ENCODE results near the gene RECQL5.
"Not testable (repeated sequence)": the region's sequence is repeated elsewhere in the genome, so short reads cannot be mapped to it uniquely, and the experiment has no call there.

Gene RECQL5

GRCh38 chr17:75646638-75646992 lies 20.3 kb downstream of the RECQL5 start:
- DNase-seq: no peak

- DNase-seq: peak; percentile 22 to 62
Measured at GRCh38 chr17:75645889-75646637, 20.9 kb downstream of the RECQL5 start.

GRCh38 chr17:75645501-75645888 lies 21.5 kb downstream of the RECQL5 start:
- peak; percentile 65 to 85 for DNase-seq

- DNase-seq: no peak
Measured at GRCh38 chr17:75643643-75644017, 23.3 kb downstream of the RECQL5 start.

- no peak for DNase-seq
Measured at GRCh38 chr17:75642784-75643642, 23.9 kb downstream of the RECQL5 start.

GRCh38 chr17:75642182-75642783 lies 24.7 kb downstream of the RECQL5 start:
- no peak for DNase-seq

GRCh38 chr17:75641343-75641742 lies 25.6 kb downstream of the RECQL5 start:
- no peak for DNase-seq

- no peak for DNase-seq
Measured at GRCh38 chr17:75640556-75641119, 26.3 kb downstream of the RECQL5 start.

GRCh38 chr17:75639771-75640555 lies 27.0 kb downstream of the RECQL5 start:
- DNase-seq: no peak

GRCh38 chr17:75639327-75639726 lies 27.6 kb downstream of the RECQL5 start:
- DNase-seq: no peak

GRCh38 chr17:75638893-75639292 lies 28.1 kb downstream of the RECQL5 start:
- no peak for DNase-seq

GRCh38 chr17:75638039-75638438 lies 28.9 kb downstream of the RECQL5 start:
- not testable (repeated sequence) for DNase-seq

- DNase-seq: no peak
Measured at GRCh38 chr17:75637551-75637950, 29.4 kb downstream of the RECQL5 start.

- DNase-seq: no peak
Measured at GRCh38 chr17:75637143-75637538, 29.8 kb downstream of the RECQL5 start.

GRCh38 chr17:75636381-75637142 lies 30.4 kb downstream of the RECQL5 start:
- no peak for DNase-seq

- no peak for DNase-seq
Measured at GRCh38 chr17:75635610-75636202, 31.2 kb downstream of the RECQL5 start.

GRCh38 chr17:75634754-75635609 lies 32.0 kb downstream of the RECQL5 start:
- DNase-seq: no peak

GRCh38 chr17:75634376-75634740 lies 32.6 kb downstream of the RECQL5 start:
- DNase-seq: no peak

GRCh38 chr17:75633486-75634375 lies 33.2 kb downstream of the RECQL5 start:
- peak; percentile 93 to 94 for DNase-seq
